Type B pancreatic cell (in vitro differentiated cells): ENCODE measurements around the gene NOP9. TPM values are rescaled to one million over a fixed set of nuclear protein-coding genes. Genes with fewer than 3 reads are reported as not detected.
A peak's percentile ranks its signal among the peaks of the same experiment; 100 is the strongest.

Experiments
- DNase-seq: peaks from one replicate; pipeline ENCODE4 v3.0.0; 2021; ENCODE audit warnings: mixed read lengths; ENCODE audit not compliant: unreplicated experiment; ENCODE audit errors: extremely low spot score
- H3K27ac Mint-ChIP-seq: 2 replicates; pipeline ENCODE4 v1.8.0; 2021; ENCODE audit warnings: mild to moderate bottlenecking, mixed read lengths
- H3K27me3 Mint-ChIP-seq: 2 replicates; pipeline ENCODE4 v1.8.0; 2021; ENCODE audit warnings: mixed read lengths
- H3K36me3 Mint-ChIP-seq: 2 replicates; pipeline ENCODE4 v1.8.0; 2021; ENCODE audit warnings: mixed read lengths
- H3K4me1 Mint-ChIP-seq: one replicate; pipeline ENCODE4 v1.8.0; 2021; ENCODE audit warnings: mixed read lengths; ENCODE audit not compliant: unreplicated experiment
- H3K4me3 Mint-ChIP-seq: 2 replicates; pipeline ENCODE4 v1.8.0; 2021; ENCODE audit warnings: mild to moderate bottlenecking, mixed read lengths
- H3K9me3 Mint-ChIP-seq: 2 replicates; pipeline ENCODE4 v1.8.0; 2021; ENCODE audit warnings: mixed read lengths
- CTCF ChIP-seq: fragments of 200-600 bp; sonication (generic); conservative IDR thresholded peaks from 2 replicates; pipeline ENCODE4 v1.5.0; 2021; ENCODE audit warnings: antibody characterized with exemption, mild to moderate bottlenecking
- total RNA-seq: library from RNA; stranded (reverse); gene quantifications from 2 replicates; pipeline ENCODE4 v1.2.1, GENCODE V29; 2021; ENCODE audit warnings: low replicate concordance

Gene NOP9
- total RNA-seq, 1 donor from 2014 or later: 33.9 TPM

- peaks cover 8% of the 10 kb centered on the region for H3K4me1 Mint-ChIP-seq
- TF ChIP-seq CTCF: no peak
- no peak overlapping the region for H3K4me3 Mint-ChIP-seq
- no peak overlapping the region for H3K27ac Mint-ChIP-seq
- no peak for DNase-seq
- no peaks in the 10 kb centered on the region for H3K9me3 Mint-ChIP-seq
- H3K27me3 Mint-ChIP-seq: peaks cover 54% of the 10 kb centered on the region
- no peaks in the 10 kb centered on the region for H3K36me3 Mint-ChIP-seq
Measured at GRCh38 chr14:24321212-24321975, 21.7 kb downstream of the NOP9 start.

- Mint-ChIP-seq H3K27me3 (peaks cover 47% of the 10 kb centered on the region), H3K4me1 (peaks cover 6% of the 10 kb centered on the region), H3K9me3 (no peaks in the 10 kb centered on the region), H3K27ac (no peak overlapping the region), H3K36me3 (no peaks in the 10 kb centered on the region), H3K4me3 (no peak overlapping the region)
- TF ChIP-seq CTCF: no peak
- DNase-seq: no peak
Measured at GRCh38 chr14:24322672-24323071, 23.0 kb downstream of the NOP9 start.

- Mint-ChIP-seq H3K36me3 (no peaks in the 10 kb centered on the region), H3K4me3 (no peak overlapping the region), H3K27ac (no peak overlapping the region), H3K27me3 (peaks cover 40% of the 10 kb centered on the region), H3K9me3 (no peaks in the 10 kb centered on the region), H3K4me1 (peaks cover 4% of the 10 kb centered on the region)
- no peak for TF ChIP-seq CTCF
- DNase-seq: no peak
Measured at GRCh38 chr14:24323341-24323740, 23.7 kb downstream of the NOP9 start.

- Mint-ChIP-seq H3K36me3 (no peaks in the 10 kb centered on the region), H3K27me3 (peaks cover 38% of the 10 kb centered on the region), H3K4me1 (peaks cover 4% of the 10 kb centered on the region), H3K4me3 (no peak overlapping the region), H3K9me3 (no peaks in the 10 kb centered on the region), H3K27ac (no peak overlapping the region)
- TF ChIP-seq CTCF: no peak
- DNase-seq: no peak
Measured at GRCh38 chr14:24324024-24324423, 24.4 kb downstream of the NOP9 start.

- TF ChIP-seq CTCF: no peak
- Mint-ChIP-seq H3K4me1 (peaks cover 4% of the 10 kb centered on the region), H3K27me3 (peaks cover 29% of the 10 kb centered on the region), H3K36me3 (no peaks in the 10 kb centered on the region), H3K27ac (peak overlapping the region; percentile 53), H3K9me3 (no peaks in the 10 kb centered on the region), H3K4me3 (no peak overlapping the region)
- no peak for DNase-seq
Measured at GRCh38 chr14:24325041-24325530, 25.4 kb downstream of the NOP9 start.
